Measurements from ENCODE around the gene CREB5. TPM values are rescaled to one million over a fixed set of nuclear protein-coding genes. Genes with fewer than 3 reads are reported as not detected.

The CREB5 gene
- total RNA-seq, 1 experiment from 2014 or later = 13.7 TPM

GRCh38 chr7:28434510-28434909 is 22.2 kb downstream of the CREB5 start:
- DNase-seq (ENCODE audit: low spot score) = no peak

GRCh38 chr7:28435152-28435551 is 22.8 kb downstream of the CREB5 start:
- DNase-seq (ENCODE audit: low spot score) = no peak

- DNase-seq (ENCODE audit: low spot score) = peak; percentile 38
Observed at GRCh38 chr7:28435732-28436378, 23.5 kb downstream of the CREB5 start.

GRCh38 chr7:28440055-28440601 is 27.8 kb downstream of the CREB5 start:
- DNase-seq (ENCODE audit: low spot score) = no peak

- no peak for DNase-seq (ENCODE audit: low spot score)
Observed at GRCh38 chr7:28442540-28443420, 30.5 kb downstream of the CREB5 start.

GRCh38 chr7:28446131-28446530 is 33.8 kb downstream of the CREB5 start:
- no peak for DNase-seq (ENCODE audit: low spot score)

- DNase-seq (ENCODE audit: low spot score) = no peak
Observed at GRCh38 chr7:28447071-28447470, 34.8 kb downstream of the CREB5 start.

GRCh38 chr7:28448708-28449107 is 36.4 kb downstream of the CREB5 start:
- no peak for DNase-seq (ENCODE audit: low spot score)

GRCh38 chr7:28452681-28453080 is 40.4 kb downstream of the CREB5 start:
- DNase-seq (ENCODE audit: low spot score) = no peak

GRCh38 chr7:28455486-28455885 is 43.2 kb downstream of the CREB5 start:
- no peak for DNase-seq (ENCODE audit: low spot score)

GRCh38 chr7:28456044-28456443 is 43.7 kb downstream of the CREB5 start:
- no peak for DNase-seq (ENCODE audit: low spot score)

GRCh38 chr7:28458732-28459131 is 46.4 kb downstream of the CREB5 start:
- DNase-seq (ENCODE audit: low spot score) = no peak

GRCh38 chr7:28459306-28459705 is 47.0 kb downstream of the CREB5 start:
- DNase-seq (ENCODE audit: low spot score) = no peak

- DNase-seq (ENCODE audit: low spot score) = no peak
Observed at GRCh38 chr7:28465697-28466096, 53.4 kb downstream of the CREB5 start.

- DNase-seq (ENCODE audit: low spot score) = peak; percentile 70
Observed at GRCh38 chr7:28466341-28466740, 54.0 kb downstream of the CREB5 start.

- no peak for DNase-seq (ENCODE audit: low spot score)
Observed at GRCh38 chr7:28466885-28467284, 54.6 kb downstream of the CREB5 start.

GRCh38 chr7:28469562-28469961 is 57.2 kb downstream of the CREB5 start:
- no peak for DNase-seq (ENCODE audit: low spot score)

- DNase-seq (ENCODE audit: low spot score) = no peak
Observed at GRCh38 chr7:28470344-28470743, 58.0 kb downstream of the CREB5 start.

GRCh38 chr7:28472332-28472731 is 60.0 kb downstream of the CREB5 start:
- no peak for DNase-seq (ENCODE audit: low spot score)

- no peak for DNase-seq (ENCODE audit: low spot score)
Observed at GRCh38 chr7:28473571-28474281, 61.4 kb downstream of the CREB5 start.

- no peak for DNase-seq (ENCODE audit: low spot score)
Observed at GRCh38 chr7:28474282-28474638, 61.9 kb downstream of the CREB5 start.

- DNase-seq (ENCODE audit: low spot score) = no peak
Observed at GRCh38 chr7:28474640-28475039, 62.3 kb downstream of the CREB5 start.
